Measurements from ENCODE around the gene CYP26C1. TPM values are rescaled to one million over a fixed set of nuclear protein-coding genes. Genes with fewer than 3 reads are reported as not detected.

The CYP26C1 gene
- not detected in 2 replicates for total RNA-seq (2014; rRNA removed; shearing (Covaris generic); ENCODE audit: low replicate concordance)

- in situ Hi-C loops (cut with HindIII; ENCODE audit: low pct_unique_long_range_greater_than_20kb, low sequenced_read_pairs): no loop called here
- no peak for DNase-seq (ENCODE audit: low read depth)
Measured at GRCh38 chr10:93059975-93060886, at the start of gene CYP26C1. CYP26C1 (plus strand) TSS chr10:93060798; CDS start chr10:93061264, 466 bp downstream.

DNA sequence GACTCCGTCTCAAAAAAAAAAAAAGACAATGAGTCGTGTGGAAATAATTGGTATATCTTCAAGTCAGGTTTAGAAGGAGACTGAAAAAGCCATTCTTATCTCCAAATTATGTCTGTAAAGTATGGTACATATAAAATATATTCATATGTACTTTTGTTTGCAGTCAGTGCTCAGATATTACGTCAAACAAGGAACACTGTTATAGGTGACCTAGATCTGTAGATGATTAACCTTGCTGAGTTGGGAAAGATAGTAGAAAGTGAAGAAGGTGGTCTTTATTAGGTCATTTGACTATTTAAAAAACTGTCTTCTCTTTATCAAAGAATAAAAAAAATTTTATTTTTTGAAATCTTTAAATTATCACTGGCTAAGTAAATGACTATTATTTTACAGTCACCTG, 44.9 kb upstream of the CYP26C1 start:
- in situ Hi-C loops (cut with HindIII; ENCODE audit: low pct_unique_long_range_greater_than_20kb, low sequenced_read_pairs): no loop called here
- DNase-seq (ENCODE audit: low read depth): no peak

DNA sequence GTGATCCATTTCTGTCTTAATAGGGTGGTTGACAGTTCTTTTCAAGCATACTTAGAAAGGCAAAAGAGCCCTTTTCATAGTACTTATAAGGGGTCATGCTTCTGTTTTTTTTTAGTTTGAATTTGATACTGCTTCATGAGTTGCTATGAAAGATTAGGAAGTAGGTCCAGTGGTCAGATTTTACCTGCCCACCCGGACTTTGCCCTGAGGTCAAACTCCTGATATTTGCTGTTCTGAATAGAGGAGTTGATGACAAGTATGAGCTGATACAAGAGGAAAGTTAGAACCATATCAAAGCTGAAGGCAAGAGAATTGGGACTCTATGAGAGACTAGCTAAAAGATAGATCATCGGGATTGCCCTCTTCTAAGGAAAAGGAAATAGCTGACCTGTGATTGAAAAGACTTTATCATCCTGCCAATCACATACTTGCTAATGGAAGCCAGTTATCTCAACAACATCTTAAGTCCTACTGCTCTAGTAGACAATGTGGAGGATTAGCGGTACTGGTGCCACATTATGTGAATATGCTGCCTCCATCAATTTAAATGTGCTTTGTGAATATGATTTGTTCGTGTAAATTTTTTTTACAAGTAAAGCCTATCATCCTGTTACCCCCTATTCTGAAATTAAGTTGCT, 37.5 kb upstream of the CYP26C1 start:
- in situ Hi-C loops (cut with HindIII; ENCODE audit: low pct_unique_long_range_greater_than_20kb, low sequenced_read_pairs): no loop called here
- DNase-seq (ENCODE audit: low read depth): no peak

DNA sequence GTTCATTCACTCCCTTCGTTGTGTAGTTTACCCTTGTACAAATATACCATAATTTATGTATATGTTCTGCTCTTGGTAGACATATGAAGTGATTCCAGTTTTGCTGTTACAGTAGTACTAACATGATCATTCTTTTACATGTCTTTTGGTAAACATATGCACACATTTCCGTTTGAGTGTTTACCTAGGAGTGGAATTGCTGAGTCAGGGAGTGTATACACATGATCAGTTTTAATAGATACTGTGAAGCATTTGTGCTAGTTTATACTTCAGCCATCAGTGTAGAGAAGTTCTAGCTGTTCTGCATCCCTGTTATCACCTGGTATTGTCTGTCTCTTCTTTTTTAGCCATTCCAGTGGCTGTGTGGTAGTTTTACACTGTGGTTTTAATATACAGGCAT, 34.5 kb upstream of the CYP26C1 start:
- DNase-seq (ENCODE audit: low read depth): no peak
- in situ Hi-C loops (cut with HindIII; ENCODE audit: low pct_unique_long_range_greater_than_20kb, low sequenced_read_pairs): no loop called here

- in situ Hi-C loops (cut with HindIII; ENCODE audit: low pct_unique_long_range_greater_than_20kb, low sequenced_read_pairs): no loop called here
- no peak for DNase-seq (ENCODE audit: low read depth)
Measured at GRCh38 chr10:93027508-93027907, 33.1 kb upstream of the CYP26C1 start.

DNA sequence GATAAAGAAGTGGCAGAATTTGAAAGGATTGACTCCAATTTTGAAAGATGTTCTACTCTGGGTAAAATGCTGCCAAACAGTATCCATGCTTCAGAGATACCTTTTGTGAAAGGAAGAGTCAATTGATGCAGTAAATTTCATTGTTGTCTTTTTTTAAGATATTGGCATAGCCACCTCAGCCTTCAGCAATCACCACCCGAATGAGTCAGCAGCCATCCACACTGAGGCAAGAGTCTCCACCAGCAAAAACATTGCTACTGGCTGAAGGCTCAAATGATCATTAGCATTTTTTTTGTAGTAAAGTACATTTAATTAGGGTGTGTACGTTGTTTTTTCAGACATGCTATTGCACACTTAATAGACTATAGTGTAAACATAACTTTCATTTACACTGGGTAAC, 31.7 kb upstream of the CYP26C1 start:
- in situ Hi-C loops (cut with HindIII; ENCODE audit: low pct_unique_long_range_greater_than_20kb, low sequenced_read_pairs): no loop called here
- peak; percentile 37 for DNase-seq (ENCODE audit: low read depth)

DNA sequence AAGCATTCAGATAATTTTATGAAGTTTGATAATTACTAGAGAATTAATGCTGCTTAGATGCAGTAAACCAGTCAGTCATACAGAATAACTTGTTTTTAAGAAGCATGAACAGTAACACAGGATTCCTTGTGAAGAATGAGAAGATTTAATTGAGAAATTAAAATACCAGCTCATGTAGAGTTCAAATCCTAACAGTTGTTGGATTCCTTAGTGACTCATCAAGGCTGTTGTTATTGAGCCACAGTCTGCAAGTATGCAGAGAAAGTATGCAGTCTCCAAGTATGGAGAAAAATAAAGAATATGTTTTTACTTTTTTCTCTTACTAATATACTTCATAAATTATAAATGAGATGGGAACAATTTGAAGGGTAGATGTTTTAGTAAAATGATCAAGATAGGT, 30.2 kb upstream of the CYP26C1 start:
- DNase-seq (ENCODE audit: low read depth): no peak
- in situ Hi-C loops (cut with HindIII; ENCODE audit: low pct_unique_long_range_greater_than_20kb, low sequenced_read_pairs): no loop called here

- no peak for DNase-seq (ENCODE audit: low read depth)
- in situ Hi-C loops (cut with HindIII; ENCODE audit: low pct_unique_long_range_greater_than_20kb, low sequenced_read_pairs): no loop called here
Measured at GRCh38 chr10:93032105-93032808, 28.3 kb upstream of the CYP26C1 start.

- in situ Hi-C loops (cut with HindIII; ENCODE audit: low pct_unique_long_range_greater_than_20kb, low sequenced_read_pairs): no loop called here
- no peak for DNase-seq (ENCODE audit: low read depth)
Measured at GRCh38 chr10:93032809-93033137, 27.8 kb upstream of the CYP26C1 start.

DNA sequence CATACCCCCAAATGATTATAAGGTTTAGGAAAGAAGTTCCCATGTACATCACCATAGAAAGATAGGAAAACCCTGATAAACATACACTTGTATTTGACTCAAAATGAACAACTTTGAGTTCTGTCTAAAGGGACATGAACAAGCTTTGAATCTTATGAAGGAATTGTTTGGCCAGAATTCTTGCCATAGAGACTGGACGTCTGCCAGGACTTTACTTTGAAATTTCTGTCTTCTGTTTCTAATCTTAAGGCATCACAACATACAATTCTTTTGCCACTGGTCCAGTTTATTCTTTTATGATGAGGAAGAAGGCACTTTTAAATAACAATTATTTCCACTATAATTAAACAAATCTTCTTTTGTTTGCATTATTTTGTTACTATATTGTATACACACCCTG, 26.2 kb upstream of the CYP26C1 start:
- in situ Hi-C loops (cut with HindIII; ENCODE audit: low pct_unique_long_range_greater_than_20kb, low sequenced_read_pairs): no loop called here
- DNase-seq (ENCODE audit: low read depth): no peak

- in situ Hi-C loops (cut with HindIII; ENCODE audit: low pct_unique_long_range_greater_than_20kb, low sequenced_read_pairs): no loop called here
Measured at GRCh38 chr10:93039110-93039509, 21.5 kb upstream of the CYP26C1 start.

GRCh38 chr10:93039721-93040120, 20.9 kb upstream of the CYP26C1 start:
- no peak for DNase-seq (ENCODE audit: low read depth)
- in situ Hi-C loops (cut with HindIII; ENCODE audit: low pct_unique_long_range_greater_than_20kb, low sequenced_read_pairs): no loop called here

More at GRCh38 chr10:93039110-93039509, 21.5 kb upstream of the CYP26C1 start:
- no peak for DNase-seq (ENCODE audit: low read depth)

DNA sequence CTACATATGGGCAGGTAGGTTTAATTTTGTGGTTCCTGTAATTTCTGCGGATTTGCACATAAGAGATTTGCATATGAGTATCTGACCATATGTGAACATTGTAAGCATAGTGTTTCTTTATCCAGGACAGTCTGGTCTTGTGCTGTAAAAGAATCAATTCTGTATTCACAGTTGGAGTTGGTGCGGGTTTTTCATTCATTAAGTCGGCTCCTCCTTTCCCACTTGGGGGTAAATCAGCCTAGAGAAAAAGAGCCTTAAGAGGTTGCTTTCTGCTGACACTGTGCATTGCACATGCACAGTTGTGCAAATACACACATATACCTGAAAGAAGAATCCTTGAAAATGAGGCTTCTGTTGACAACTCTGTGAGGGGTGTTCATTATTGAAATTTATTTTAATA, 6.1 kb upstream of the CYP26C1 start:
- DNase-seq (ENCODE audit: low read depth): no peak
- in situ Hi-C loops (cut with HindIII; ENCODE audit: low pct_unique_long_range_greater_than_20kb, low sequenced_read_pairs): no loop called here

DNA sequence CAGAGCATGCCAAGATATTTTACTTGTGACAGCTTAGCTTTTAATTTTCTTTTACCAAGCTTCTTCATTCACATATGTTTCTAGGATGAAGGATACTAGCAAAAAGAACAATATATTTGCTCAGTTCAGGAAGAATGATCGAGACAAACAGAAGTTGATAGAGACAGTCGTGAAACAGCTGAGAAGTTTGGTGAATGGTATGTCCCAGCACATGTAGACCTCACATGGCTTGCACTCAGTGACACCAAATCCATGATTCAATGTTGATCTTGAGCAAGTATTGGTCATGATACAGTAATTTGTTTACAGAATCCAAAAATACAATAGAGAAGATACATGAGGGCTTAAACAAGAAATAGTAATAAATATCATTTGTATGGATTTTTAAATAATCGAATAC, 2.5 kb upstream of the CYP26C1 start:
- in situ Hi-C loops (cut with HindIII; ENCODE audit: low pct_unique_long_range_greater_than_20kb, low sequenced_read_pairs): no loop called here
- no peak for DNase-seq (ENCODE audit: low read depth)

DNA sequence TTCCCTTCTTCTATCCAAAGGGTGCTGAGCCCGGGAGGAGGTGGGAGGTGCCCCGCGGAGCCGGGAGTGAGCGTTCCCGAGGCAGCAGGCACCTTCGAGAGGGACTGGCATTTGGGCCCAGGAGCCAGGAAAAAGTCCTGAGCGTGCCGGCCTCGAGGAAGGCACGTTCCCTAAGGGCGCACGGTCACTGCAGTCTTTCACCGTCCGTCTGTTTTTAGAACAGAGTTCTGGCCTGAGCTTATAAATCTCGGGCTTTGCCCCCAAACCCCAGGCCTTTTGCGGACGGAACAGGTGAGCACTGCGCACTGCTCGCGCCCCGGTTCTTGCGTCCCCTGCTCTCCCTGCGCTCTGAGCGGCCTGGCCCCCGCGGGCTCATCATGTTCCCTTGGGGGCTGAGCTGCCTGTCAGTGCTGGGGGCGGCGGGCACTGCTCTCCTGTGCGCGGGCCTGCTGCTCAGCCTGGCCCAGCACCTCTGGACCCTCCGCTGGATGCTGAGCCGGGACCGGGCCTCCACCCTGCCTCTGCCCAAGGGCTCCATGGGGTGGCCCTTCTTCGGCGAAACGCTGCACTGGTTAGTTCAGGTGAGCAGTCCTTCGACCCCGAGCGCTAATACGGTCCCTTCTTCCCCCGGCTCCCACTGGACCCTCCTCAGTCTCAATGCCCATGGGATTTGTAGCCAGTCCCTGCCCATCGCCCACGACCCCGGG, 442 bp downstream of the CYP26C1 start:
- DNase-seq (ENCODE audit: low read depth): no peak
- in situ Hi-C loops (cut with HindIII; ENCODE audit: low pct_unique_long_range_greater_than_20kb, low sequenced_read_pairs): no loop called here

DNA sequence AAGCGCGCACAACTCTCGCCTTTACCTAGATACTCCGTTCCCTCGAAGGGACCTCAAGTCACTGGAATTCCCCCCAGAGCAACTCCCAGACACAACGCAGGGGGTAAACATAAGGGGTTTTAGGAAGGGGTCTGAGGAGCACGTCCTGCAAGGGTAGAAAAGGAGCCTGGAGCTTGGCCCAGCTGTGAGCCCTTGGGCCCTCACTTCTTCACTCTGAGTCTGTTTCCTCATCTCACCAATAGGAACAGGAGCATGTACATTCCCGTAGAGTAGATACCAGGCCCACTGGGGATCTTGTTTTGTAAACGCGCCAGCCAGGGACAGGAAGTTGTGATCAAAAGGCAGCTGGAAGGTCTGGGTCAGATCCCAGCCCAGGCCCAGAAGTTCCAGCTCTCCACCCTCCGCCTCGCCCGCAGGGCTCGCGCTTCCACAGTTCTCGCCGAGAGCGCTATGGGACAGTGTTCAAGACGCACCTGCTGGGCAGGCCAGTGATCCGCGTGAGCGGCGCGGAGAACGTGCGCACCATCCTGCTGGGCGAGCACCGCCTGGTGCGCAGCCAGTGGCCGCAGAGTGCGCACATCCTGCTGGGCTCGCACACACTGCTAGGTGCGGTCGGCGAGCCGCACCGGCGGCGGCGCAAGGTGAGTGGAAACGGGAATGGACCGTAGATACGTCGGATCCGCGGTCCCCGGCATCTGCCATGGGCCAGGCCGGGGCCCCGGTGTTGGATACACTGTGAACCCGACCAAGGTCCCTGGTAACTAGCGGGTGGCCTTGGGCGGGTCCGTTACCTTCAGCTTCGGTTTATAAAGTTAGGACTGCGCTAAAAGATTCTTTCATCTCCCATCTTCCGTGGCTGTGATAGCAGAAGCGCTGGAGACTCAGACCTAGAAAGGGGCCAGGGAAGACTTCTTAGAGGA, 1.3 kb downstream of the CYP26C1 start:
- in situ Hi-C loops (cut with HindIII; ENCODE audit: low pct_unique_long_range_greater_than_20kb, low sequenced_read_pairs): no loop called here
- DNase-seq (ENCODE audit: low read depth): no peak

DNA sequence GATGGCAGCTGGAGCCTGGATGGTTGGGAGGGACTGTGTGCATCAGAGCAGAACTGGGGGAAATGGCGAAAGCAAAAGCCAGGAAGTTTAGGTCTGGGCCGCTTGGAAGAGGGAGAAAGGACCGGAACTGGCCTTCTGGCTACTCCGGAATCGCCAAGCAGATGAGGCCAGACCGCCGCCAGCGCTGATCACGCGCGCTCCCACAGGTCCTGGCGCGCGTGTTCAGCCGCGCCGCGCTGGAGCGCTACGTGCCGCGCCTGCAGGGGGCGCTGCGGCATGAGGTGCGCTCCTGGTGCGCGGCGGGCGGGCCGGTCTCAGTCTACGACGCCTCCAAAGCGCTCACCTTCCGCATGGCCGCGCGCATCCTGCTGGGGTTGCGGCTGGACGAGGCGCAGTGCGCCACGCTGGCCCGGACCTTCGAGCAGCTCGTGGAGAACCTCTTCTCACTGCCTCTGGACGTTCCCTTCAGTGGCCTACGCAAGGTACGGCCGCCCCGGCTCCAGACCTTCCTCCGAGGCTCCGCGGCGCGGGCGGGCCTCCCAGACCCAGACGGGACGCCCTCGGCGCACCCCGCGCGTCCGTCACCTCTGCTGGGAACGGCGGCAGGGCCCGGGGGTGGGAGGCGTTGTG, 2.0 kb downstream of the CYP26C1 start:
- in situ Hi-C loops (cut with HindIII; ENCODE audit: low pct_unique_long_range_greater_than_20kb, low sequenced_read_pairs): no loop called here
- no peak for DNase-seq (ENCODE audit: low read depth)

All from Caki2 (cell line).